K562 (cell line): Measurements from ENCODE around the gene ATP8B2. TPM values are rescaled to one million over a fixed set of nuclear protein-coding genes. Genes with fewer than 3 reads are reported as not detected.

ENCODE experiments used
- ELF2 ChIP-seq: fragments of 250-450 bp; sonication (Bioruptor Pico); IDR thresholded peaks from 2 replicates; pipeline ENCODE4 v1.5.0; 2021; ENCODE audit warnings: mild to moderate bottlenecking
- HDAC6 ChIP-seq: IDR thresholded peaks from 2 replicates; pipeline ENCODE4 v1.6.1; 2012; ENCODE audit warnings: low read depth, mild to moderate bottlenecking, control low read depth, inconsistent platforms, low read length, moderate library complexity
- HNRNPK ChIP-seq: fragments of 200-400 bp; formaldehyde crosslinking; IDR thresholded peaks from one replicate; pipeline ENCODE4 v1.6.1; 2018; ENCODE audit warnings: mild to moderate bottlenecking, low read depth, low read length; ENCODE audit not compliant: poor library complexity, severe bottlenecking
- ILF3 ChIP-seq: fragments of 450-650 bp; IDR thresholded peaks from 2 replicates; pipeline ENCODE4 v1.6.1; 2018; ENCODE audit warnings: antibody characterized with exemption, mild to moderate bottlenecking, moderate library complexity, borderline replicate concordance
- MNT ChIP-seq, 2 experiments: fragments of 450-650 bp; conservative IDR thresholded peaks; 2 replicates each; pipeline ENCODE4 v1.6.1; 2017; ENCODE audit warnings: mild to moderate bottlenecking in 2 of 2, moderate library complexity in 2 of 2
- NKRF ChIP-seq: fragments of 450-650 bp; IDR thresholded peaks from 2 replicates; pipeline ENCODE4 v1.6.1; 2016; ENCODE audit warnings: borderline replicate concordance
- NR0B1 ChIP-seq: fragments of 450-650 bp; IDR thresholded peaks from one replicate; pipeline ENCODE4 v1.6.1; 2018; ENCODE audit warnings: mild to moderate bottlenecking, moderate library complexity; ENCODE audit not compliant: partially characterized antibody
- TSC22D4 ChIP-seq: fragments of 450-650 bp; IDR thresholded peaks from 2 replicates; pipeline ENCODE4 v1.6.1; 2016; ENCODE audit warnings: missing genetic modification characterization, missing biosample characterization, control low read depth
- ZBTB7A ChIP-seq: IDR thresholded peaks from 2 replicates; pipeline ENCODE4 v1.6.1; 2011; ENCODE audit warnings: low read depth, mild to moderate bottlenecking, low read length, moderate library complexity, borderline replicate concordance; ENCODE audit not compliant: control insufficient read depth
- ZNF165 ChIP-seq: fragments of 250-450 bp; sonication (Bioruptor Pico); IDR thresholded peaks from 2 replicates; pipeline ENCODE4 v1.4.0; 2020; ENCODE audit warnings: borderline replicate concordance
- ZNF316 ChIP-seq: fragments of 450-650 bp; IDR thresholded peaks from 2 replicates; pipeline ENCODE4 v1.6.1; 2016
- ZNF592 ChIP-seq: fragments of 450-650 bp; IDR thresholded peaks from 2 replicates; pipeline ENCODE4 v1.6.1; 2017; ENCODE audit warnings: antibody characterized with exemption, mild to moderate bottlenecking
- ZNF766 ChIP-seq: fragments of 200-800 bp; sonication (Bioruptor generic); conservative IDR thresholded peaks from 2 replicates; pipeline ENCODE4 v1.6.1; 2016; ENCODE audit warnings: missing genetic modification characterization, missing compliant biosample characterization
- polyA plus RNA-seq, 8 experiments: library from polyadenylated mRNA; depleted of rRNA in 4 of 8; stranded (reverse) in 5 of 8; unstranded in 3 of 8; fragments of >200 nt; fragmentation: Nextera tagmentation in 2 of 8; fragmentation: Illumina TruSeq in 1 of 8; extraction: Ambion mirVana in 2 of 8; extraction: Trizol in 1 of 8; gene quantifications; 2 replicates each; pipeline versions ENCODE4 v1.2.1 to v1.2.3, GENCODE V29; 2011 to 2014; ENCODE audit warnings: inconsistent platforms in 1 of 8, missing spikeins in 1 of 8
- total RNA-seq, 7 experiments: library from RNA; depleted of rRNA in 6 of 7; stranded (reverse); fragments of >200 nt in 6 of 7; fragmentation: Illumina TruSeq in 2 of 7; extraction: Trizol in 2 of 7; gene quantifications; 2 replicates each; pipeline versions ENCODE4 v1.2.1 to v1.2.3, GENCODE V29; 2011 to 2021; ENCODE audit warnings: low replicate concordance in 1 of 7

The ATP8B2 gene
- total and polyA plus RNA-seq, 9 of the 15 experiments (the other 6 are each of a cell fraction or from before 2014, with no cell fraction given): 0.27 to 33.2 (median 18.4) TPM

GRCh38 chr1:154353460-154353904 lies 28.2 kb downstream of the ATP8B2 start (continued):
- TF ChIP-seq NKRF (no peak), ZBTB7A (no peak), ILF3 (no peak), TSC22D4 (tag) (no peak), ZNF592 (no peak), HNRNPK (no peak), ZNF165 (CRISPR knock-in tag) (no peak), ZNF766 (CRISPR knock-in tag) (0 out of 2 replicates have a peak, but pooled peaks have one; percentile 40), MNT (conservative IDR thresholded peaks at IDR 0.05) (peak in 1 of 2 experiments; percentile 61; a peak in 3 of 4 replicates), HDAC6 (no peak), NR0B1 (no peak), ELF2 (CRISPR knock-in tag) (no peak), ZNF316 (peak; percentile 47)
